Measurements from ENCODE around the gene CILP. TPM values are rescaled to one million over a fixed set of nuclear protein-coding genes. Genes with fewer than 3 reads are reported as not detected.

The CILP gene
- total RNA-seq, 1 experiment from 2014 or later = 0.08 TPM

DNA sequence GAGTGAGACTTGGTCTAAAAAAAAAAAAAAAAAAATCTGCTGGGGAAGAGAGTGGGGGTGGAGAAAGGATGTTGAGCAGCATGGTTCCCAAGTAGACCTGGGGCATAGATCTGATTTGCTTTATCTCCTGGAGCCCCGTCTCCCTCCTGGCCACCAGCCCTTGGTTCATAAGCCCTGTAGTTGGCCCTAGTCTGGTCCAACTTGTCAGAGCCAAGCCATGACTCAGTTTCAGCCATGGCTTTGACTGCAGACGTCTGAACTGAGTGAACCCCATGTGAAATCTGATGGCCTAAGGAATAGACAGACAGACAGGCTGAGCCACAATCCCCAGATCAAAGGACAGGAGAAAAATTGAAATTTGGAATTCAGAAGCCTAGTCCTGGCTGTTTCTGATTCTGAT lies 2.0 kb upstream of the CILP start:
- ChIA-PET POLR2A (no interaction called here), CTCF (no interaction called here)
- DNase-seq (ENCODE audit: low read depth, low spot score) (no peak), ATAC-seq (no peak)
- no peaks in the 10 kb centered on the region for H3K36me3 ChIP-seq (ENCODE audit: control insufficient read depth, insufficient read depth, low read length)
- intact Hi-C loops (cut with micrococcal nuclease; ENCODE audit: unreplicated experiment) (no loop called here), in situ Hi-C loops (cut with HindIII; ENCODE audit: low pct_unique_long_range_greater_than_20kb, low sequenced_read_pairs) (no loop called here)
- no peak for TF ChIP-seq POLR2AphosphoS5 (IDR thresholded peaks at IDR 0.05; ENCODE audit: low read depth, low read length)
- TF ChIP-seq, protein P1, sequence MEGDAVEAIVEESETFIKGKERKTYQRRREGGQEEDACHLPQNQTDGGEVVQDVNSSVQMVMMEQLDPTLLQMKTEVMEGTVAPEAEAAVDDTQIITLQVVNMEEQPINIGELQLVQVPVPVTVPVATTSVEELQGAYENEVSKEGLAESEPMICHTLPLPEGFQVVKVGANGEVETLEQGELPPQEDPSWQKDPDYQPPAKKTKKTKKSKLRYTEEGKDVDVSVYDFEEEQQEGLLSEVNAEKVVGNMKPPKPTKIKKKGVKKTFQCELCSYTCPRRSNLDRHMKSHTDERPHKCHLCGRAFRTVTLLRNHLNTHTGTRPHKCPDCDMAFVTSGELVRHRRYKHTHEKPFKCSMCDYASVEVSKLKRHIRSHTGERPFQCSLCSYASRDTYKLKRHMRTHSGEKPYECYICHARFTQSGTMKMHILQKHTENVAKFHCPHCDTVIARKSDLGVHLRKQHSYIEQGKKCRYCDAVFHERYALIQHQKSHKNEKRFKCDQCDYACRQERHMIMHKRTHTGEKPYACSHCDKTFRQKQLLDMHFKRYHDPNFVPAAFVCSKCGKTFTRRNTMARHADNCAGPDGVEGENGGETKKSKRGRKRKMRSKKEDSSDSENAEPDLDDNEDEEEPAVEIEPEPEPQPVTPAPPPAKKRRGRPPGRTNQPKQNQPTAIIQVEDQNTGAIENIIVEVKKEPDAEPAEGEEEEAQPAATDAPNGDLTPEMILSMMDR (IDR thresholded peaks at IDR 0.05) = no peak
- TF ChIP-seq REST (IDR thresholded peaks at IDR 0.05; ENCODE audit: insufficient read depth in 1 of 2, low read depth in 2 of 2, low read length in 1 of 2) = no peak
- no peak for TF ChIP-seq SIN3A (IDR thresholded peaks at IDR 0.05; ENCODE audit: borderline replicate concordance, insufficient read depth, low read depth, low read length)
- no peak for TF ChIP-seq TCF7L2 (IDR thresholded peaks at IDR 0.05; ENCODE audit: low read depth, low read length)
- no peaks in the 10 kb centered on the region for H3K4me1 ChIP-seq (ENCODE audit: control insufficient read depth, insufficient read depth, low read length)
- H3K27ac ChIP-seq (ENCODE audit: low read length) = no peak overlapping the region
- no peaks in the 10 kb centered on the region for H3K9me3 ChIP-seq (ENCODE audit: control insufficient read depth, insufficient read depth, low read depth, low read length)
- no peak overlapping the region for H3K4me3 ChIP-seq (ENCODE audit: low read depth in 2 of 2, low read length in 2 of 2)
- no TSS peak for BruUV-seq (replicated peaks)
- no peaks in the 10 kb centered on the region for H3K27me3 ChIP-seq (ENCODE audit: control insufficient read depth, insufficient read depth, low read length)

DNA sequence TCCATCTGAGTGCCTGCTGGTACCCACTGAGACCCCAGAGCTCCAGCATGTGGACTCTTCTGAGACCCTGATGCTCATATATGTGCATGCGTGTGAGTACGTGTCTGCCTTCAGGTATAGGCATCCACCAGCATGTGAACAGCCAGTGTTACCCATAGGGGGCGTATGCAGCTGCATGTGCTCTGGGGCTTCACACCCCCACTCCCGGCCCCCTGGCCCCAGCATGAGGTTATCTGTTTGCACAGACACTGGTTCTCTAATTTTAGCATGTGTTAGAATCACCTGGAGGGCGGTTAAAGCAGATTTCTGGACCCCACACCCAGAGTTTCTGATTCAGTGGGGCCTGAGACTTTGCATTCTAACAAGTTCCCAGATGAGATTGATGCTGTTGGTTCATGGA lies 824 bp upstream of the CILP start:
- ATAC-seq (peak; percentile 59), DNase-seq (ENCODE audit: low read depth, low spot score) (no peak)
- Histone ChIP-seq H3K4me3 (ENCODE audit: low read depth in 2 of 2, low read length in 2 of 2) (no peak overlapping the region), H3K36me3 (ENCODE audit: control insufficient read depth, insufficient read depth, low read length) (no peaks in the 10 kb centered on the region), H3K4me1 (ENCODE audit: control insufficient read depth, insufficient read depth, low read length) (no peaks in the 10 kb centered on the region), H3K27ac (ENCODE audit: low read length) (no peak overlapping the region), H3K27me3 (ENCODE audit: control insufficient read depth, insufficient read depth, low read length) (no peaks in the 10 kb centered on the region), H3K9me3 (ENCODE audit: control insufficient read depth, insufficient read depth, low read depth, low read length) (no peaks in the 10 kb centered on the region)
- POLR2A ChIA-PET = no interaction called here
- CTCF ChIA-PET = interaction anchor here (0.6 kb wide), 1 partner anchor 74 kb away, joined by 12 read pairs; no protein-coding TSS in a partner anchor
- TF ChIP-seq POLR2AphosphoS5 (IDR thresholded peaks at IDR 0.05; ENCODE audit: low read depth, low read length) (no peak), REST (IDR thresholded peaks at IDR 0.05; ENCODE audit: insufficient read depth in 1 of 2, low read depth in 2 of 2, low read length in 1 of 2) (no peak)
- TF ChIP-seq, protein P1 (IDR thresholded peaks at IDR 0.05) = peak; percentile 72; the same call in 1 of the 2 replicates
- BruUV-seq (replicated peaks) = no TSS peak
- in situ Hi-C loops (cut with HindIII; ENCODE audit: low pct_unique_long_range_greater_than_20kb, low sequenced_read_pairs) = no loop called here
- intact Hi-C loops (cut with micrococcal nuclease; ENCODE audit: unreplicated experiment) = no loop called here
